ENCODE results near the gene ARHGAP31. TPM values are rescaled to one million over a fixed set of nuclear protein-coding genes. Genes with fewer than 3 reads are reported as not detected.
"Not testable (repeated sequence)": the region's sequence is repeated elsewhere in the genome, so short reads cannot be mapped to it uniquely, and the experiment has no call there.

The ARHGAP31 gene, protein sequence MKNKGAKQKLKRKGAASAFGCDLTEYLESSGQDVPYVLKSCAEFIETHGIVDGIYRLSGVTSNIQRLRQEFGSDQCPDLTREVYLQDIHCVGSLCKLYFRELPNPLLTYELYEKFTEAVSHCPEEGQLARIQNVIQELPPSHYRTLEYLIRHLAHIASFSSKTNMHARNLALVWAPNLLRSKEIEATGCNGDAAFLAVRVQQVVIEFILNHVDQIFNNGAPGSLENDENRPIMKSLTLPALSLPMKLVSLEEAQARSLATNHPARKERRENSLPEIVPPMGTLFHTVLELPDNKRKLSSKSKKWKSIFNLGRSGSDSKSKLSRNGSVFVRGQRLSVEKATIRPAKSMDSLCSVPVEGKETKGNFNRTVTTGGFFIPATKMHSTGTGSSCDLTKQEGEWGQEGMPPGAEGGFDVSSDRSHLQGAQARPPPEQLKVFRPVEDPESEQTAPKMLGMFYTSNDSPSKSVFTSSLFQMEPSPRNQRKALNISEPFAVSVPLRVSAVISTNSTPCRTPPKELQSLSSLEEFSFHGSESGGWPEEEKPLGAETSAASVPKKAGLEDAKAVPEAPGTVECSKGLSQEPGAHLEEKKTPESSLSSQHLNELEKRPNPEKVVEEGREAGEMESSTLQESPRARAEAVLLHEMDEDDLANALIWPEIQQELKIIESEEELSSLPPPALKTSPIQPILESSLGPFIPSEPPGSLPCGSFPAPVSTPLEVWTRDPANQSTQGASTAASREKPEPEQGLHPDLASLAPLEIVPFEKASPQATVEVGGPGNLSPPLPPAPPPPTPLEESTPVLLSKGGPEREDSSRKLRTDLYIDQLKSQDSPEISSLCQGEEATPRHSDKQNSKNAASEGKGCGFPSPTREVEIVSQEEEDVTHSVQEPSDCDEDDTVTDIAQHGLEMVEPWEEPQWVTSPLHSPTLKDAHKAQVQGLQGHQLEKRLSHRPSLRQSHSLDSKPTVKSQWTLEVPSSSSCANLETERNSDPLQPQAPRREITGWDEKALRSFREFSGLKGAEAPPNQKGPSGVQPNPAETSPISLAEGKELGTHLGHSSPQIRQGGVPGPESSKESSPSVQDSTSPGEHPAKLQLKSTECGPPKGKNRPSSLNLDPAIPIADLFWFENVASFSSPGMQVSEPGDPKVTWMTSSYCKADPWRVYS (N-terminal part only)
- 10 to 100 TPM; 41.3 to 52.3 (median 48.5) TPM for total RNA-seq
- polyA plus RNA-seq = 14.6 TPM
- long read RNA-seq, donor 1, full-length matches to known transcripts = 8 of 40 reads
- long read RNA-seq, donor 1, partial matches to known transcripts = 23 of 40 reads
- long read RNA-seq, donor 1, other reads (novel, unspliced or antisense) = 9 of 40 reads
- long read RNA-seq, donor 2, full-length matches to known transcripts = 5 of 18 reads
- long read RNA-seq, donor 2, partial matches to known transcripts = 12 of 18 reads
- long read RNA-seq, donor 2, other reads (novel, unspliced or antisense) = 1 of 18 reads
- long read RNA-seq, donor 3, full-length matches to known transcripts = 21 of 107 reads
- long read RNA-seq, donor 3, partial matches to known transcripts = 76 of 107 reads
- long read RNA-seq, donor 3, other reads (novel, unspliced or antisense) = 10 of 107 reads
- long read RNA-seq, donor 4, full-length matches to known transcripts = 5 of 24 reads
- long read RNA-seq, donor 4, partial matches to known transcripts = 18 of 24 reads
- long read RNA-seq, donor 4, other reads (novel, unspliced or antisense) = 1 of 24 reads

DNA sequence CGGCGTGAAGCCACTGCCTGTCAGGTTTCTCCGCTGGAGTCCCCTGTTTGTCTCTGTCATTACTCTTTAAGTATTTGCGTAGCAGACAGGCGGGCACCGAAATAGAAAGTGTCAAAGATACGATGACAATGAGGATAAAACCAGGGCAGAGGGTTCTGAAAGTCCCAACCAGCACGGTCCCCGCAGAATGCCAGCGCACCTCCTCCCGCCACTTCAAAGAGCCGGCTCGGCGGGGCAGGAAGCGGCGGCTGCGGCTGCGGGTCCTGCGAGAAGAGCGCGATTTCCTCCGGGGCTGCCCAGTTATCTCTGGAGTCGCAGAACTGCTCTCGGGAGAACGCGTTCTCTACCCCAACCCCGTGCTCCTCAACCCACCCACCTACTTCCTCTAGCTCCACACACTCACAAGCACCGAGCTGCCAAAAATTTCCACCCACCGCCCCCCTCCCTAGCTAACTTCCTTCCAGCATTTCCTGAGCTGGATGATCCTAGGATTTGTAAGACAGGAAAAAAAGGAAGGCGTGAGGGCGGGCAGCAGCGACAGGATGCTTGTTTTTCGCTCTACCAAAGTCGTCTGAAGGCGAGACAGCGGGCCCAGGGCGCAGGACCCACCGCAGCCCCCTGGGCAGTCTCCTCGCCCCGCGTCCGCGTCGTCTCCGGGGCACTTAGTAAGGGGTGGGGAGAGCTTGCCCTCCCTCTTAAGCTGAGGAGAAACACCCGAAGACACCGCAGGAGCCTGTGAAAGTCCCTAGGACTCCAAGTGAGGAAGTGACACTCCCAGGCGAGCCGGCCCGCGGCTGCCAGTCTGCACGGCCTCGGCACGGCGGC is at the start of gene ARHGAP31:
ARHGAP31 (plus strand) TSS at position 513 of the 825 bp plus-strand sequence. CDS start 522 bp downstream, outside the sequence.
- Histone ChIP-seq H3K27ac (ENCODE audit: low read length) (peak within 1 kb of the TSS; percentile 99), H3K9me3 (ENCODE audit: control insufficient read depth, low read length) (no peaks in the 10 kb centered on the region), H3K4me1 (ENCODE audit: control insufficient read depth, insufficient read depth, low read length) (peaks cover 18% of the 10 kb centered on the region), H3K4me3 (ENCODE audit: low read length) (peak within 1 kb of the TSS; percentile 86), H3K27me3 (ENCODE audit: control insufficient read depth, insufficient read depth) (no peaks in the 10 kb centered on the region)
- ATAC-seq (peak; percentile 82 to 90), DNase-seq (peak; percentile 82 to 89 (median 89))
- WGBS = under 1% methylated on average over 55 of the region's 55 CpGs
- intact Hi-C loops (cut with DNase I) = loop anchor here in 2 of 4 donors (10.0 kb wide), 2 partner anchors 51 to 171 kb away; partner anchors contain the start of genes POGLUT1 (in 1 of the 2) and TMEM39A (in 1 of the 2)

DNA sequence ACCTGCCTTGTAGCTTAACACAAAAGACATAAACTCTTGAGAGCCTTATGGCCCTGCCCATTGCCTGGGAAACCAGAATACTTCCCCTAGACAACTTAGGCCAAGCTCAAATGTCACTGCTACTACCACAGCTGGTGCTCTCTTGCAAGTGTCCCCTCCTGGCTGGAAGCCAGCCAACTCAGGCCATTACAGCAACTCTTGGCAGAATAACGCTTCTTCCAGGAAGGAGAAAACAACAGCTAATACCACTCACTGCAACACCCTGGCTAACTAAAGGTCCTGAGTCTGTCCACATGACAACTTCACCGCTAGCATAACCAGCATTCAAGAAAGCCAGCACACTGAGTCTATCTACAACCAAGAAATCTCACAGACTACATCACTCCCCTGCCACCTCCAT is 48.4 kb upstream of the ARHGAP31 start:
- intact Hi-C loops (cut with DNase I) = loop anchor here in 1 of 4 donors (10.0 kb wide), 1 partner anchor 101 kb away; the partner anchor contains the start of gene TEX55
- peaks cover 6% of the 10 kb centered on the region for H3K4me1 ChIP-seq (ENCODE audit: control insufficient read depth, insufficient read depth, low read length)
- WGBS = 37% methylated on average over 2 of the region's 2 CpGs
- ATAC-seq (peak in 1 of 2 donors; percentile 27), DNase-seq (peak; percentile 52 to 80 (median 66))
- no peak overlapping the region for H3K4me3 ChIP-seq (ENCODE audit: low read length)
- no peaks in the 10 kb centered on the region for H3K27me3 ChIP-seq (ENCODE audit: control insufficient read depth, insufficient read depth)
- no peaks in the 10 kb centered on the region for H3K9me3 ChIP-seq (ENCODE audit: control insufficient read depth, low read length)
- H3K27ac ChIP-seq (ENCODE audit: low read length) = no peak overlapping the region

DNA sequence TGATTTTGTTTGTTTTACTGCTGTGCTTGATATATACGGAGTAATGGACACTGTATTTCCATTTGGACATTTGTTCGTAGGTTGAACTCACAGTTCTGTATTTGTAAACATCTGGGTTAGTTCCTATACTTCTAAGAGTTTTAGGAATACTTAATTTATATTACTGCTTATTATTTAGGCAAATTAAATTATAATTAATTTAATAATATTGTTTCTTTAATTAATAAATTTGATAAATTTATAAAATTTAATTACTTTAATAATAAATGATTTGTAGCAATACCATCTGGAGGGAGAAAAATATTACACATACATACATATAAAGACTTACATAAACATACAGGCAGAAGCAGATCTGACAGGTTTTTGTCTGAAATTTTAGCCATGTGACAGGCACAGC is 39.0 kb upstream of the ARHGAP31 start:
- ATAC-seq (no peak), DNase-seq (no peak)
- Histone ChIP-seq H3K4me1 (ENCODE audit: control insufficient read depth, insufficient read depth, low read length) (no peaks in the 10 kb centered on the region), H3K9me3 (ENCODE audit: control insufficient read depth, low read length) (no peaks in the 10 kb centered on the region), H3K27ac (ENCODE audit: low read length) (no peak overlapping the region), H3K4me3 (ENCODE audit: low read length) (no peak overlapping the region), H3K27me3 (ENCODE audit: control insufficient read depth, insufficient read depth) (no peaks in the 10 kb centered on the region)
- intact Hi-C loops (cut with DNase I) = no loop called here
- WGBS = 91% methylated on average over 2 of the region's 2 CpGs

DNA sequence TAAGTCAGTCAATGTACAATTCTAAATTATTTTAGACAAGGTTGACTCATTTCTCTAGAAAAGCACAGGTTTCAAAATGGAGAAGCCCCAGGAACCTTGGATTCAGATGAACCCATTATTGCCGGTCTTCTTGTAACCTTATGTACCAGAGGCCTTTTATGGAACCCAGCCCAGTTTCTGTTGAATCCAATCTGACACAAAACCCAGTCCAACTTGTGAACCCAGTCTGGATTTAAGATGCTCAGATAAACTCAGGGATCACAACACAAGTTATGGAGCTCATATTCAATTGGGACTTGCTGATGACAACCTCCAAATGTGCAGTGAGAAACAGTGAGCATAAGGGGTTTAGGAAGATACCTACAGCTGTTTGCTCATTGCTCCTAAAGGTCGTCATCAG is 37.1 kb upstream of the ARHGAP31 start:
- Histone ChIP-seq H3K27me3 (ENCODE audit: control insufficient read depth, insufficient read depth) (no peaks in the 10 kb centered on the region), H3K9me3 (ENCODE audit: control insufficient read depth, low read length) (no peaks in the 10 kb centered on the region), H3K4me1 (ENCODE audit: control insufficient read depth, insufficient read depth, low read length) (no peaks in the 10 kb centered on the region), H3K27ac (ENCODE audit: low read length) (no peak overlapping the region), H3K4me3 (ENCODE audit: low read length) (no peak overlapping the region)
- ATAC-seq (no peak), DNase-seq (no peak)
- intact Hi-C loops (cut with DNase I) = no loop called here
- WGBS = 88% methylated on average over 2 of the region's 2 CpGs

DNA sequence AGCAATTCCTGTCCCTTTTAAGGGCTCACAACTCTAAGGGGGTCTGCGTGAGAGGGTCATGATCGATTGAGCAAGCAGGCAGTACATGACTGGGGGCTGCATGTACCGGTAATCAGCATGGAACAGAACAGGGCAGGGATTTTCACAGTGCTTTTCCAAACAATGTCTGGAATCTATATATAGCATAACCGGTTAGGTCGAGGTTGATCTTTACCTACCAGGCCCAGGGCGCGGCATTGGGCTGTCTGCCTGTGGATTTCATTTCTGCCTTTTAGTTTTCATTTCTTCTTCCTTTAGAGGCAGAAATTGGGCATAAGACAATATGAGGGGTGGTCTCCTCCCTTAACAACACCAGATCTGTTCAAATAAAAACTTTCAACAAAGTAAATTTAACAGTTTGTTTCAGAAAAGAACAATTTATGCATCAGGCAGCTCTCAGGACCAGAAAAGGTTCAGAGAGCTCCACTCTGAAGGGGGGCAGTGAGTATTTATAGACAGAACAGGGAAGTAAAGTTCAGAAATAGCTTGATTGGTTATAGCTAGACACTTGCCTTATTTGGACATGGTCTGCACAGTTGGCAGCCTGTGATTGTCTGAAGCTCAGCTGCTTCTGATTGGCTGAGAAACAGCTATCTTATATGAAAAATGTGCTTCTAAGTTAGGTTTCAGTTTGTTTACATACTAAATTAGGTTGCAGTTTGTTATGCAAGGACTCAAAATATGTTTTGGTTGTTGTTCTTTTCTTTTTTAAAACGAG is 36.4 kb upstream of the ARHGAP31 start:
- intact Hi-C loops (cut with DNase I) = no loop called here
- DNase-seq = no peak
- H3K27ac ChIP-seq (ENCODE audit: low read length) = no peak overlapping the region

DNA sequence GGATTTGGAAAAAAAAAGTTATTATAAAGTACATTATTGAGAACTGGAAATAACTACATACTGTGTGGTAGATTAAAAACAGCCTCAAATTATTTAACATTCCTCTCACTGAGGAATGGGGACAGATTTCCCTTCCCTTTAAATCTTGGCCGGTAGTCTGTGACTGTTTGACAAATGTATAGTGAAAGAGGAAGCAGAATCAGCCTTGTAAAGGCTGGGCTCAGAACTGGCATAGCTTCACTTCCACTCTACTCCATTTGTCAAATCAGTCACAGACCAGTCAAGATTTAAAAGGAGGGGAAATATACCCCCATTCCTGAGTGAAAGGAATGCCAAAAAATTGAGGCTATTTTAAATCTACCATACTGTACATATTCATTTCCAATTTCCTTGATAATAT is 35.3 kb upstream of the ARHGAP31 start:
- H3K4me3 ChIP-seq (ENCODE audit: low read length) = no peak overlapping the region
- H3K27me3 ChIP-seq (ENCODE audit: control insufficient read depth, insufficient read depth) = no peaks in the 10 kb centered on the region
- no peaks in the 10 kb centered on the region for H3K4me1 ChIP-seq (ENCODE audit: control insufficient read depth, insufficient read depth, low read length)
- H3K27ac ChIP-seq (ENCODE audit: low read length) = no peak overlapping the region
- ATAC-seq (peak; percentile 50 to 59), DNase-seq (no peak)
- no peaks in the 10 kb centered on the region for H3K9me3 ChIP-seq (ENCODE audit: control insufficient read depth, low read length)
- WGBS = 22% methylated on average over 1 of the region's 1 CpG
- intact Hi-C loops (cut with DNase I) = no loop called here

More for the DNA sequence above, 36.4 kb upstream of the ARHGAP31 start:
- Histone ChIP-seq H3K4me3 (ENCODE audit: low read length) (no peak overlapping the region), H3K27me3 (ENCODE audit: control insufficient read depth, insufficient read depth) (no peaks in the 10 kb centered on the region), H3K4me1 (ENCODE audit: control insufficient read depth, insufficient read depth, low read length) (no peaks in the 10 kb centered on the region), H3K9me3 (ENCODE audit: control insufficient read depth, low read length) (no peaks in the 10 kb centered on the region)
- 81% methylated on average over 8 of the region's 8 CpGs for WGBS
- peak; percentile 65 to 88 for ATAC-seq

DNA sequence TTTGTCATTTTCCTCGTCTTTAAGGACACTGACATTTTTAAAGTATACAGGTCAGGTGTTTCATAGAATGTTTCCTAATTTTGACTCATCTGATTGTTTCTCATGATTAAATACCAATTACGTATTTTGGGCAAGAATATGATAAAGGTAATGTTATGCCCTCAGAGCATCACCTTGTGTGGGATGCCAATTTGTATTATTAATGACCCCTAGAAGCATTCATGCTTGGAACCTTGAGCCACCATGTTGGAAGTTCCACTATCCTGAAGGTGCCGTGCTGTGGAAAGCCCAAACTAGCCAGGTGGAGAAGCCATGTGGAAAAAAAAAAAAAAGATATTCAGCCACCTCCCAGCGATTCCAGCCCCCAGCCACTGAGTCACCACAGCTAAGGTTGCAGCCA is 34.4 kb upstream of the ARHGAP31 start:
- H3K4me1 ChIP-seq (ENCODE audit: control insufficient read depth, insufficient read depth, low read length) = no peaks in the 10 kb centered on the region
- H3K4me3 ChIP-seq (ENCODE audit: low read length) = no peak overlapping the region
- no peak overlapping the region for H3K27ac ChIP-seq (ENCODE audit: low read length)
- ATAC-seq = no peak
- no peaks in the 10 kb centered on the region for H3K9me3 ChIP-seq (ENCODE audit: control insufficient read depth, low read length)
- H3K27me3 ChIP-seq (ENCODE audit: control insufficient read depth, insufficient read depth) = no peaks in the 10 kb centered on the region
- 94% methylated on average over 4 of the region's 4 CpGs for WGBS
- intact Hi-C loops (cut with DNase I) = no loop called here
- no peak for DNase-seq

DNA sequence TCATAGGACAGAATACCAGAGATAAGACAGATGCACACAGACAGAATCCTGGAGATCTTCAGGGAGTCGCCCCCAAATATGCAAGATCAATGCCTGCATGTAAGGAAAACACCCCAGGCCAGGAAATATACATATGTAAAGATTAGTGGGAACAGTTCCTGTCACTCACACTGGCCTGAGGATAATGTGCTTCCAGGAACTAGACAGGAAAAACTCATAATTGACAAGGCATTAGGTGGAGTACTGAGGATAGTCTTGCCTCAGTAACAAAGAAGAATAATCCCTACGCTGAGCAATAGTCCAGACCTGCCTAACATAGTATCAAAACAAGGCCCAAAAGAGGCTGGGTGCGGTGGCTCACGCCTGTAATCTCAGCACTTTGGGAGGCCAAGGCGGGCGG is 33.1 kb upstream of the ARHGAP31 start:
- WGBS = 79% methylated on average over 6 of the region's 6 CpGs
- DNase-seq (no peak), ATAC-seq (no peak)
- no peaks in the 10 kb centered on the region for H3K9me3 ChIP-seq (ENCODE audit: control insufficient read depth, low read length)
- intact Hi-C loops (cut with DNase I) = no loop called here
- no peak overlapping the region for H3K4me3 ChIP-seq (ENCODE audit: low read length)
- no peak overlapping the region for H3K27ac ChIP-seq (ENCODE audit: low read length)
- H3K27me3 ChIP-seq (ENCODE audit: control insufficient read depth, insufficient read depth) = no peaks in the 10 kb centered on the region
- H3K4me1 ChIP-seq (ENCODE audit: control insufficient read depth, insufficient read depth, low read length) = no peaks in the 10 kb centered on the region

DNA sequence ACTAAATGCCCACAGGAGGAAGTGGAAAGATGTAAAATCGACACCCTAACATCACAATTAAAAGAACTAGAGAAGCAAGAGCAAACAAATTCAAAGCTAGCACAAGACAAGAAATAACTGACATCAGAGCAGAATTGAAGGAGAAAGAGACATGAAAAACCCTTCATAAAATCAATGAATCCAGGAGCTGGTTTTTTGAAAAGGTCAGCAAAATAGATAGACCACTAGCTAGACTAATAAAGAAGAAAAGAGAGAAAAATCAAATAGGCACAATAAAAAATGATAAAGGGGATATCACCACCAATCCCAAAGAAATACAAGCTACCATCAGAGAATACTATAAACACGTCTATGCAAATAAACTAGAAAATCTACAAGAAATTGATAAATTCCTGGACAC is 24.0 kb upstream of the ARHGAP31 start:
- not testable (repeated sequence) for DNase-seq; H3K4me3 ChIP-seq (ENCODE audit: low read length); ATAC-seq; H3K27me3 ChIP-seq (ENCODE audit: control insufficient read depth, insufficient read depth); H3K4me1 ChIP-seq (ENCODE audit: control insufficient read depth, insufficient read depth, low read length); H3K27ac ChIP-seq (ENCODE audit: low read length); H3K9me3 ChIP-seq (ENCODE audit: control insufficient read depth, low read length)
- intact Hi-C loops (cut with DNase I) = loop anchor here in 1 of 4 donors (10.0 kb wide), 2 partner anchors 195 to 415 kb away; partner anchors contain the start of genes POGLUT1 and TMEM39A
- 87% methylated on average over 2 of the region's 2 CpGs for WGBS

All from right cardiac atrium (tissue), 5 donors.